Prostate gland (tissue), 2 donors: ENCODE measurements around the gene DROSHA.

Experiments used
- CTCF ChIP-seq, 4 experiments: fragments of 200-600 bp in 2 of 4; fragments of 450-650 bp in 2 of 4; sonication (generic) in 2 of 4; IDR thresholded peaks; 1 replicate in 3 of 4; 2 replicates in 1 of 4; pipeline ENCODE4 v1.5.1; 2016 to 2019; ENCODE audit warnings: antibody characterized with exemption in 4 of 4, mild to moderate bottlenecking in 2 of 4, moderate library complexity in 2 of 4
- POLR2A ChIP-seq: fragments of 450-650 bp; IDR thresholded peaks from one replicate; pipeline ENCODE4 v1.6.1; 2016; ENCODE audit warnings: antibody characterized with exemption, mild to moderate bottlenecking
- POLR2AphosphoS5 ChIP-seq: sonication (generic); formaldehyde crosslinking; IDR thresholded peaks from one replicate; pipeline ENCODE4 v1.6.1; 2017; ENCODE audit warnings: antibody characterized with exemption

GRCh38 chr5:31496301-31496700 is 35.6 kb downstream of the DROSHA start:
- no peak for TF ChIP-seq POLR2A
- TF ChIP-seq CTCF (IDR thresholded peaks at IDR 0.05) = no peak
- no peak for TF ChIP-seq POLR2AphosphoS5
